ENCODE data around the gene PIP5KL1. TPM values are rescaled to one million over a fixed set of nuclear protein-coding genes. Genes with fewer than 3 reads are reported as not detected.

The PIP5KL1 gene
- total RNA-seq, 2 donors from 2014 or later: 0.85 to 0.89 TPM

DNA sequence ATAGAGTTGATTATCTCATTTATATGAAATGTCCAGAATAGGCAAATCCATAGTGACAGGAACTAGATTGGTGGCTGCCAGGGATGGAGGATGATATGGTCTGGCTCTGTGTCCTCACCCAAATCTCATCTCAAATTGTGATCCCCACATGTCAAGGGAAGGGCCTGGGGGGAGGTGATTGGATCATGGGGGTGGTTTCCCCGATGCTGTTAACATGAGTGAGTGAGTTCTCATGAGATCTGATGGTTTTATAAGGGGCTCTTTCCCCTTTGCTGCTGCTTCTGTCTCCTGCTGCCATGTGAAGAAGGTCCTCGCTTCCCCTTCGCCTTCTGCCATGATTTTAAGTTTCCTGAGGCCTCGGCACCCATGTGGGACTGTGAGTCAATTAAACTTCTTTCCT is 28.8 kb upstream of the PIP5KL1 start:
- no peak for DNase-seq
- peaks cover 26% of the 10 kb centered on the region for H3K4me1 ChIP-seq
- no peak overlapping the region for H3K4me3 ChIP-seq
- H3K9me3 ChIP-seq: no peaks in the 10 kb centered on the region
- no peaks in the 10 kb centered on the region for H3K27me3 ChIP-seq
- no peak overlapping the region for H3K9ac ChIP-seq (ENCODE audit: low read depth in 2 of 2, low read length in 2 of 2)
- TF ChIP-seq, protein P1, sequence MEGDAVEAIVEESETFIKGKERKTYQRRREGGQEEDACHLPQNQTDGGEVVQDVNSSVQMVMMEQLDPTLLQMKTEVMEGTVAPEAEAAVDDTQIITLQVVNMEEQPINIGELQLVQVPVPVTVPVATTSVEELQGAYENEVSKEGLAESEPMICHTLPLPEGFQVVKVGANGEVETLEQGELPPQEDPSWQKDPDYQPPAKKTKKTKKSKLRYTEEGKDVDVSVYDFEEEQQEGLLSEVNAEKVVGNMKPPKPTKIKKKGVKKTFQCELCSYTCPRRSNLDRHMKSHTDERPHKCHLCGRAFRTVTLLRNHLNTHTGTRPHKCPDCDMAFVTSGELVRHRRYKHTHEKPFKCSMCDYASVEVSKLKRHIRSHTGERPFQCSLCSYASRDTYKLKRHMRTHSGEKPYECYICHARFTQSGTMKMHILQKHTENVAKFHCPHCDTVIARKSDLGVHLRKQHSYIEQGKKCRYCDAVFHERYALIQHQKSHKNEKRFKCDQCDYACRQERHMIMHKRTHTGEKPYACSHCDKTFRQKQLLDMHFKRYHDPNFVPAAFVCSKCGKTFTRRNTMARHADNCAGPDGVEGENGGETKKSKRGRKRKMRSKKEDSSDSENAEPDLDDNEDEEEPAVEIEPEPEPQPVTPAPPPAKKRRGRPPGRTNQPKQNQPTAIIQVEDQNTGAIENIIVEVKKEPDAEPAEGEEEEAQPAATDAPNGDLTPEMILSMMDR (IDR thresholded peaks at IDR 0.05): no peak
- no peaks in the 10 kb centered on the region for H3K36me3 ChIP-seq
- intact Hi-C loops (cut with DNase I): no loop called here
- no peak overlapping the region for H3K27ac ChIP-seq

DNA sequence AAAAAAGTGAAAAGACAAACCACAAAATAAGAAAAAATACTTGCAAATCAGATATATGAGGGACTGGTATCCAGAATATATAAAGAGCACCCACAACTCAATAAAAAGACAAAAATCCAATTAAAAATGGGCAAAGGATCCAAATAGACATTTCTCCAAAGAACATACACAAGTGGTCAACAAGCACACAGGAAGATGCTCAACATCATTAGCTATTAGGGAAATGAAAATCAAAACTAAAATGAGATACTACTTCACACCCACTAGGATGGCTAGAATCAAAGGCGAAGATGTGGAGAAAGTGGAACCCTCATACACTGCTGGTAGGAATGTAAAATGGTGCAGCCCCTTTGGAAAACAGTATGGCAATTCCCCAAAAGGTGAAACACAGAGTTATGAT is 28.2 kb upstream of the PIP5KL1 start:
- no peak overlapping the region for H3K4me3 ChIP-seq
- no peaks in the 10 kb centered on the region for H3K9me3 ChIP-seq
- no peak for DNase-seq
- intact Hi-C loops (cut with DNase I): no loop called here
- no peaks in the 10 kb centered on the region for H3K36me3 ChIP-seq
- peaks cover 26% of the 10 kb centered on the region for H3K4me1 ChIP-seq
- H3K9ac ChIP-seq (ENCODE audit: low read depth in 2 of 2, low read length in 2 of 2): no peak overlapping the region
- H3K27ac ChIP-seq: no peak overlapping the region
- TF ChIP-seq, protein P1 (IDR thresholded peaks at IDR 0.05): no peak
- no peaks in the 10 kb centered on the region for H3K27me3 ChIP-seq

DNA sequence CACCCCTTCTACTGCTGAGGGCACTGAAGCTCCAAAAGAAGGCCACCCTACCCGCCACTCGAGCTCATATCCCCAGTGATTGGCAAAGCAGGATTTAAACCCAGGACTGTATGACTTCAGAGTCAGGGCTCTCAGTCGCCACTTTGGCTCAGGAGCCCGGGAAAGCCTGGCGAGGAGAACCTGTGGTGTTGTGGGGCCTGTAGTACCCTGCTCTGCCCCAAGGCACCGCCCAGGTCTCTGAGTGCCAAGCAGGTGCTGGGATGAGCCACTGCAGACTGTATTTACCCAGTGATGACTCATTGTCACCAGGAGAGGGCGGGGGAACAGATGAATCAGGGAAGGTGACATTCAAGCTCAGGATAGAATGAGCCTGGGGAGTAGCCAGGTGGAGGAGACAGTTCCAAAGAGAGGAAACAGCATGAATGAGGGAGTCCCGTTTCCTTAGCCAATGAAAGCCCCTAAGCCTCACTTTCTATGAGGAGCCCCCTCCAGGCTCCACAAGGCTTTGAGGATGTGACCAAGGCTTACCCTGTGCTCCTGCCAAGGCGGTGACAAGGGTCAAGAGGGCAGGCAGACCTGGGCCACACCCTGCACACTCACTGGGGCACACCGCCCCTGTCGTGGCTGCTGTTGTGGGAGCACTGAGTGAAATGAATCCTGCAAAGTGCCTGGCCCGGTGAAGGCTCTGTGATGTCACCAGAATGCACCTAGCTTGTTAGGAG is 24.9 kb upstream of the PIP5KL1 start:
- H3K27ac ChIP-seq: peak overlapping the region; percentile 90
- no peaks in the 10 kb centered on the region for H3K36me3 ChIP-seq
- intact Hi-C loops (cut with DNase I): no loop called here
- H3K4me1 ChIP-seq: peaks cover 20% of the 10 kb centered on the region
- no peaks in the 10 kb centered on the region for H3K27me3 ChIP-seq
- no peaks in the 10 kb centered on the region for H3K9me3 ChIP-seq
- DNase-seq: peak; percentile 96
- TF ChIP-seq, protein P1 (IDR thresholded peaks at IDR 0.05): peak; percentile 44
- H3K9ac ChIP-seq (ENCODE audit: low read depth in 2 of 2, low read length in 2 of 2): peak overlapping the region; percentile 75
- no peak overlapping the region for H3K4me3 ChIP-seq

DNA sequence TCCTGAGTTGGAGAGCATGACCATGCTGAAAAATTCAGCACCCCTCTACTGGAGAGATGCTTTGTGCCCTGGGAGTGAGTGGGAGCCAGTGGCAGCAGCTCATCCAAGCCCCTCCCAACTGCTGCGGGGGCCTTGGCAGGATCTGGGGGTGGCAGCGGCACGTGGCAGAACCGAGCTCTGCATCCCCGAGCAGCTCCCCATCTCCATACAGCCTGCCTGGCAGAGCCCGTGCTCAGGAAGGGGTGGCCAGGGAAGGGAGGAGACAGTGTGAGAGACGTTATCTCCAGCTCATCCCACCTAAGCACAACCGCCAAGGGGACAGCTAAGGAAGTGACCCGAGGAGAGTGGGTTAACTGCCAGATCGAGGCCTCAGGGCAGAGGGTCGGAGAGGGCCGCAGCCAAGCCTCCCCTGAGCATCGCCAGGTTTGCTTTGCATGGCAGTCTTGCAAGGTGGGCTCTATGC is 24.3 kb upstream of the PIP5KL1 start:
- peak overlapping the region; percentile 90 for H3K27ac ChIP-seq
- H3K4me3 ChIP-seq: no peak overlapping the region
- DNase-seq: no peak
- H3K9ac ChIP-seq (ENCODE audit: low read depth in 2 of 2, low read length in 2 of 2): peak overlapping the region; percentile 75
- H3K36me3 ChIP-seq: peaks cover 5% of the 10 kb centered on the region
- H3K4me1 ChIP-seq: peaks cover 17% of the 10 kb centered on the region
- TF ChIP-seq, protein P1 (IDR thresholded peaks at IDR 0.05): no peak
- intact Hi-C loops (cut with DNase I): loop anchor here (5.0 kb wide), 1 partner anchor 162 kb away; no protein-coding TSS in a partner anchor
- H3K27me3 ChIP-seq: no peaks in the 10 kb centered on the region
- no peaks in the 10 kb centered on the region for H3K9me3 ChIP-seq

DNA sequence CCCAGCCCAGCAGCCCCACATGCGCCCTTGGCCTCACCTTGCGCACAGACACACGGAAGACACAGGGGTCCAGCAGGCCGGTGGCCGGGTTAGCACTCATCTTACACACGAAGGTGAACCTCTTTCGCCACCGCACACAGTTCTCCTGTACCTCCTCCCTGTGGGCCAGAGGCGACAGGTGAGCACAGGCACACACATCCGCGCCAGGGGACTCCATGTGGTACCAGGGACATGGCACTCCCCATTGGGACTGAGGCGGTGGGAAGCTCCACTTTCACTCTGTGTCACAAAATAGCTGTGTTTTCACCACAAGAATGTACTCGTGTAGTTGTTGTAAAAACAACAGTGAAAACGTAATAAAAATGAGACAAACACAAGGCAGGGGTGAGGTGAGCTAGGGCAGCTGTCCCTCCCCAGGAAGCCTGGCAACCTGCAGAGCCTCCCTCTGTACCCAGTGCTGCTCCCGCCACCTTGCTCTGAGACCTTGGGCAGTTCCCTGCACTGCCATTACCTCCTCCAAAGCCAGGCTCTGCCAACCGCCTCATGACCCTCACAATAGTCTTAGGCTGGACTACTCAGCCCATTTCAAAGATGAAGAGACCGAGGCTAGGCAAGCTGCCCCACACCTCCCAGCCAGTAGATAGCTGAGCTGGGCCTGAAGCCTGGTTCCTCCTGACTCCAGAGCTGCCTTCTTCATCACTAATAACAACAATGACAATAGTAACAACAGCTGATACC is 23.4 kb upstream of the PIP5KL1 start:
- intact Hi-C loops (cut with DNase I): loop anchor here (5.0 kb wide), 1 partner anchor 163 kb away; no protein-coding TSS in a partner anchor

More for the DNA sequence above, 23.4 kb upstream of the PIP5KL1 start:
- Histone ChIP-seq H3K4me1 (peaks cover 19% of the 10 kb centered on the region), H3K27me3 (no peaks in the 10 kb centered on the region), H3K9ac (ENCODE audit: low read depth in 2 of 2, low read length in 2 of 2) (peak overlapping the region in 1 of 2 donors; percentile 75), H3K27ac (peak overlapping the region; percentile 37), H3K9me3 (no peaks in the 10 kb centered on the region), H3K4me3 (no peak overlapping the region), H3K36me3 (peaks cover 8% of the 10 kb centered on the region)
- DNase-seq: no peak
- TF ChIP-seq, protein P1 (IDR thresholded peaks at IDR 0.05): no peak

Data from colonic mucosa (tissue), 4 donors.